Ectodermal cell (in vitro differentiated cells): ENCODE measurements around the gene HSD11B2. TPM values are rescaled to one million over a fixed set of nuclear protein-coding genes. Genes with fewer than 3 reads are reported as not detected.

ENCODE experiments used
- H3K27ac ChIP-seq: 2 replicates; pipeline ENCODE4 v1.7.0; 2013; ENCODE audit warnings: mild to moderate bottlenecking, low read depth, low read length; ENCODE audit not compliant: insufficient read depth, poor library complexity, severe bottlenecking
- H3K27me3 ChIP-seq: 2 replicates; pipeline ENCODE4 v1.7.0; 2013; ENCODE audit warnings: mild to moderate bottlenecking, low read length; ENCODE audit not compliant: insufficient read depth, control insufficient read depth, poor library complexity, severe bottlenecking
- H3K36me3 ChIP-seq: one replicate; pipeline ENCODE4 v1.7.0; 2013; ENCODE audit warnings: low read length; ENCODE audit not compliant: control insufficient read depth, insufficient read depth
- H3K4me1 ChIP-seq: one replicate; pipeline ENCODE4 v1.7.0; 2013; ENCODE audit warnings: low read length; ENCODE audit not compliant: control insufficient read depth, insufficient read depth
- H3K4me3 ChIP-seq: 2 replicates; pipeline ENCODE4 v1.7.0; 2013; ENCODE audit warnings: low read depth, low read length, control low read depth; ENCODE audit not compliant: insufficient read depth
- H3K9me3 ChIP-seq: 2 replicates; pipeline ENCODE4 v1.7.0; 2013; ENCODE audit warnings: mild to moderate bottlenecking, low read length, moderate library complexity; ENCODE audit not compliant: control insufficient read depth
- WGBS, 2 experiments: methylation state at CpG; one replicate each; pipeline ENCODE4 v1.1.7; 2013; ENCODE audit warnings: missing lambda C conversion rate in 2 of 2; 5-methylcytosine and 5-hydroxymethylcytosine counted together
- polyA plus RNA-seq, 4 experiments: library from polyadenylated mRNA; stranded (reverse); fragments of 50-300 nt; gene quantifications; one replicate each; pipeline ENCODE4 v1.2.3, GENCODE V29; 2013

The HSD11B2 gene
- 1.3 TPM for polyA plus RNA-seq (2013, experiment 1 of 4)
- polyA plus RNA-seq (2013, experiment 2 of 4), result 3.6 TPM
- 3.0 TPM for polyA plus RNA-seq (2013, experiment 3 of 4)
- 2.8 TPM for polyA plus RNA-seq (2013, experiment 4 of 4)

DNA sequence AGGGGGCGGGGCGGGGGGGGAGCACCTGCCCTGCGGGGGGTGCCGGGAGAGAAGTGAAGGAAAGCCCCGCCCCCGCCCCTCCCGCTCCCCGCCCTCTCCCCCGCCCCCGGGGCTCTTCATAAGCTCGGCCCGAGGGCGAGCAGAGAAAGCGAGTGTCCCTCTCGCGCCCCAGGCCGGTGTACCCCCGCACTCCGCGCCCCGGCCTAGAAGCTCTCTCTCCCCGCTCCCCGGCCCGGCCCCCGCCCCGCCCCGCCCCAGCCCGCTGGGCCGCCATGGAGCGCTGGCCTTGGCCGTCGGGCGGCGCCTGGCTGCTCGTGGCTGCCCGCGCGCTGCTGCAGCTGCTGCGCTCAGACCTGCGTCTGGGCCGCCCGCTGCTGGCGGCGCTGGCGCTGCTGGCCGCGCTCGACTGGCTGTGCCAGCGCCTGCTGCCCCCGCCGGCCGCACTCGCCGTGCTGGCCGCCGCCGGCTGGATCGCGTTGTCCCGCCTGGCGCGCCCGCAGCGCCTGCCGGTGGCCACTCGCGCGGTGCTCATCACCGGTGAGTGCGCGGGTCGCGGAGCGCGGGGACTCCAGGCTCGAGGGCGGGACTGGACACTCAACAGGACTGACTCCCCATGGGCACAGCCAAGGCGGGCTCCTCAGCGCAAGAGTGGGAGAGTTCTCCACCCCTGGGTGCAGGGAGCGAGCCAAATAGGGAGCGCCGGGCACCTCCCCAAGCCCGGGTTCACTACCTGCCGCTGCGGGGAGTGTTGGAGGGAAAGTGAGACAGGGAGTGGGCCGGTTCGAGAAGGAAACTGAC lies at the start of gene HSD11B2:
TSS of gene HSD11B2 (plus strand) at position 145 of the 798 bp plus-strand sequence. CDS start at position 273, 128 bp downstream.
- H3K4me1 ChIP-seq, result peaks cover 10% of the 10 kb centered on the region
- H3K9me3 ChIP-seq, result no peaks in the 10 kb centered on the region
- peaks cover 46% of the 10 kb centered on the region for H3K27me3 ChIP-seq
- H3K4me3 ChIP-seq, result peak within 1 kb of the TSS; percentile 32
- H3K27ac ChIP-seq, result no peak within 1 kb of the TSS
- 0 to 1% methylated on average over 87 of the region's 87 CpGs for WGBS, 2 experiments
- no peaks in the 10 kb centered on the region for H3K36me3 ChIP-seq

DNA sequence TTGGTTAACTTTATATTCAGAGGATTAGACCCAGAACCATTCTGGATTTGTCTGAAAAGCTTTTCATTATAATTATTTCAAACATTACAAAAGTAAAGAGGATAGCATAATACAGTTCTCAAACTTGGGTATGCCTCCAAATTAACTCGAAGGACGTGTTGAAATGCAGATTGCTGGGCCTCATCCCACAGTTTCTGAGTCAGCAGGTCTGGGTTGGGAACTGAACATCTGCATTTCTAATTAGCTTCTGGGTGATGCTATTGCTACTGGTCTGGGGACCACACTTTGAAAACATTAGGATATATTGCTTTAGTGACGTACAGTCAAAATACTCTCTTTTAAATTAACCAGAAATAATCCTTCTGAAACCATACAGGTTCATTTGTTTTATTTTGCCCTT lies 47.6 kb upstream of the HSD11B2 start:
- no peaks in the 10 kb centered on the region for H3K4me1 ChIP-seq
- no peaks in the 10 kb centered on the region for H3K36me3 ChIP-seq
- 52 to 86% methylated on average over 2 to 3 of the region's 3 CpGs for WGBS, 2 experiments
- no peak overlapping the region for H3K27ac ChIP-seq
- H3K4me3 ChIP-seq, result no peak overlapping the region
- no peaks in the 10 kb centered on the region for H3K27me3 ChIP-seq
- no peaks in the 10 kb centered on the region for H3K9me3 ChIP-seq

GRCh38 chr16:67384778-67385510 lies 46.0 kb upstream of the HSD11B2 start:
- Histone ChIP-seq H3K9me3 (no peaks in the 10 kb centered on the region), H3K36me3 (no peaks in the 10 kb centered on the region), H3K27ac (no peak overlapping the region), H3K4me1 (no peaks in the 10 kb centered on the region), H3K4me3 (no peak overlapping the region), H3K27me3 (no peaks in the 10 kb centered on the region)
- 91 to 95% methylated on average over 8 of the region's 8 CpGs for WGBS, 2 experiments

- H3K4me3 ChIP-seq, result no peak overlapping the region
- H3K4me1 ChIP-seq, result peaks cover 11% of the 10 kb centered on the region
- 79 to 87% methylated on average over 5 of the region's 5 CpGs for WGBS, 2 experiments
- H3K27me3 ChIP-seq, result peaks cover 4% of the 10 kb centered on the region
- H3K27ac ChIP-seq, result no peak overlapping the region
- no peaks in the 10 kb centered on the region for H3K36me3 ChIP-seq
- H3K9me3 ChIP-seq, result no peaks in the 10 kb centered on the region
These were observed 44.0 kb upstream of the HSD11B2 start for GRCh38 chr16:67386861-67387455.

- H3K4me3 ChIP-seq, result no peak overlapping the region
- no peak overlapping the region for H3K27ac ChIP-seq
- no peaks in the 10 kb centered on the region for H3K36me3 ChIP-seq
- no peaks in the 10 kb centered on the region for H3K9me3 ChIP-seq
- H3K4me1 ChIP-seq, result peaks cover 18% of the 10 kb centered on the region
- 86 to 88% methylated on average over 8 of the region's 8 CpGs for WGBS, 2 experiments
- peaks cover 10% of the 10 kb centered on the region for H3K27me3 ChIP-seq
These were observed 43.3 kb upstream of the HSD11B2 start for GRCh38 chr16:67387479-67388079.

DNA sequence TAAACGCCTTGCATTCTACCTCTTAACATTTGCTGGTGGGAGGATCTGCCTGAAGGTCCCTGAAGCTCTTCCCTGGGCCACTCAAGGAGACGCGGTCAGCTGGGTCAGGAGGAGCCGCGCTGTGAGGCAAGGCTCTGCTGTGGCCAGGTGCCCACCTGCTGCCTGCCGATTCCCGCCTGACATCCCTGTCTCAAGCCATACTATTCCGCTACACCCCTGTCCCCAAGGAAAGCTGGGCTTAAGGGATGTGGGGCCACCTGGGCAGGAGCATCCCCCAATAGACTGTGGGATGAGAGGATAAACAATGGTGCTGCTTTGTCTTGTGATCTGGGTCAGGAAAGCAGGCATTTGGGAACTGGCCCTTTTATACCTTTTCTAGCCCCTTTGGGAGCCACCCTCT lies 42.7 kb upstream of the HSD11B2 start:
- Histone ChIP-seq H3K36me3 (no peaks in the 10 kb centered on the region), H3K27ac (no peak overlapping the region), H3K4me3 (no peak overlapping the region), H3K27me3 (peaks cover 16% of the 10 kb centered on the region), H3K4me1 (peaks cover 23% of the 10 kb centered on the region), H3K9me3 (no peaks in the 10 kb centered on the region)
- WGBS, 2 experiments, result 88 to 89% methylated on average over 8 of the region's 8 CpGs

DNA sequence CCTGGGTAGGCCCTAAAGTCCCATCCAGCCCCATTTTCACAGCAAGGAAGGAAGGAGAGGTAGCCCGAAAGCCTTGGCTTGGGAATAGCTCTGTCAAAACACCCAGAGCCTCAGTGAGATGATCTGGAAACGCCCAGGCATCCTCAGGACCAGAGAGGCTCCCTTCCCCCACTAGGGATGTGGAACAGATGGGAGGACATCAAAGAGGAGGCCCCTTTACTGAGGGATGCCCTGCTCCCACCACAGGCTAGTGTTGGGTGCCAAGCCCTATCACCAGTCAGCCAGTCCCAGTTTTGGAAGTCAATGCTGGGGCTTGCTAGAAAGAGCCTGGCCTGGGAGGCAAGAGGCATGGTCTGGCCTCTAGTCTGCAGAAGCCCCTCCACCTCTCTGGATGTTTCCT lies 42.3 kb upstream of the HSD11B2 start:
- H3K27me3 ChIP-seq, result peaks cover 20% of the 10 kb centered on the region
- H3K4me1 ChIP-seq, result peaks cover 25% of the 10 kb centered on the region
- H3K9me3 ChIP-seq, result no peaks in the 10 kb centered on the region
- H3K4me3 ChIP-seq, result no peak overlapping the region
- H3K36me3 ChIP-seq, result no peaks in the 10 kb centered on the region
- 87 to 97% methylated on average over 2 of the region's 2 CpGs for WGBS, 2 experiments
- no peak overlapping the region for H3K27ac ChIP-seq

DNA sequence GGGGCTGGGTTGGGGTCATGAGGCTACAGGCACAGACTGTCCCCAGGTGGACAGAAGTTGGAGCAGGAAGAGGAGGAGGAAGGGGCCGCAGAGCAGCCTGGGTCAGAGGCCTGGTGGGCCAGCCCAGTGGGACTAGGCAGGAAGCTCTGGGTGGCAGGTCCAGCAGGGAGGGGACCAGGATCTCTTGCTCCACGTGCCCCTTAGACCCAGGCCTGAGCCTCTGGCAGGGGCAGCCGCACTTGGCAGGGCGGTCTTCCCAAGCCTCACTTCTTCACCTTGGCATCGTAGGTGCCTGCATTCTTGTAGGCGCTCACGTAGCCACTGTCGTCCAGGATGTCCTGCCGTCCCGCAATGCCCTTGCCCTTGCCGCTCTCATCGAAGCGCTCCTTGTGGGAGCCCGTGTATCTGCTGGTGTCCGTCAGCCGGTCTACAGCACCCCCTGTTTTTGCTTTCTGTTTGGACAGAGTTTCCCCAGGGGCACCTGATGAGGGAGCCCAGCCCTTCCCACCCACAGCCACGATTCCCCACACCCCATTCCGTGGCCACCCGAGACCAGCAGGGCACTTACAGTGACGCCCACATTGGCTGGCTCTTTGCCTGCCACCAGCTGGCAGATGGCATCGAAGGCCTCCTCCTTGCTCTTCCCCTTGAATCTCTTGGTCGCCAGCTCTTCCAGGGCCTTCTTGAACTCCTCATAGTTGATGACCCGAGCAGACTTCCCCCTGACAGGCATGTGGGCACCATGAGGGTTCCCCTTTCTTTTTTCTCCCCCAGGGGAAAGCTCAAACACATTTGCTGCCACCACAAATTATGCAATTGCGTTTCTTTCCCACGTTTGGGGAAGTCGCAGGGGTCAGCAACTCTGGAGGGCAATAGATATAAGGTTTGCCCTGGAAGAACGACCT lies 40.8 kb upstream of the HSD11B2 start:
- H3K9me3 ChIP-seq, result no peaks in the 10 kb centered on the region
- peaks cover 37% of the 10 kb centered on the region for H3K4me1 ChIP-seq
- 93 to 94% methylated on average over 27 of the region's 27 CpGs for WGBS, 2 experiments
- no peak overlapping the region for H3K4me3 ChIP-seq
- H3K27ac ChIP-seq, result no peak overlapping the region
- H3K36me3 ChIP-seq, result no peaks in the 10 kb centered on the region
- peaks cover 36% of the 10 kb centered on the region for H3K27me3 ChIP-seq

- H3K27me3 ChIP-seq, result peaks cover 44% of the 10 kb centered on the region
- no peak overlapping the region for H3K27ac ChIP-seq
- no peak overlapping the region for H3K4me3 ChIP-seq
- no peaks in the 10 kb centered on the region for H3K9me3 ChIP-seq
- peaks cover 44% of the 10 kb centered on the region for H3K4me1 ChIP-seq
- WGBS, 2 experiments, result 96 to 97% methylated on average over 11 of the region's 11 CpGs
- H3K36me3 ChIP-seq, result no peaks in the 10 kb centered on the region
These were observed 40.0 kb upstream of the HSD11B2 start for GRCh38 chr16:67390816-67391423.
